H1 (cell line): ENCODE measurements around the gene LECT2. TPM values are rescaled to one million over a fixed set of nuclear protein-coding genes. Genes with fewer than 3 reads are reported as not detected.

Experiments
- RAD21 ChIP-seq, 2 experiments: IDR thresholded peaks in 1 of 2; conservative IDR thresholded peaks in 1 of 2; 2 replicates each; pipeline ENCODE4 v1.6.1; 2011; ENCODE audit warnings: low read depth in 2 of 2, low read length in 2 of 2, improper control_type of control experiment in 1 of 2, inconsistent platforms in 1 of 2, mild to moderate bottlenecking in 1 of 2, moderate library complexity in 1 of 2
- SIX5 ChIP-seq: IDR thresholded peaks from 2 replicates; pipeline ENCODE4 v1.6.1; 2011; ENCODE audit warnings: mild to moderate bottlenecking, low read depth, low read length
- SP1 ChIP-seq: IDR thresholded peaks from 2 replicates; pipeline ENCODE4 v1.6.1; 2011; ENCODE audit warnings: low read depth, low read length
- TEAD4 ChIP-seq: IDR thresholded peaks from 2 replicates; pipeline ENCODE4 v1.6.1; 2012; ENCODE audit warnings: low read depth, low read length, inconsistent platforms, mixed read lengths
- polyA plus RNA-seq, 7 experiments: library from polyadenylated mRNA; depleted of rRNA in 3 of 7; stranded (reverse) in 5 of 7; unstranded in 2 of 7; fragments of >200 nt in 5 of 7; fragments of 200-250 nt in 2 of 7; gene quantifications; 1 replicate in 5 of 7; 2 replicates in 1 of 7; 4 replicates in 1 of 7; pipeline versions ENCODE4 v1.2.1 to v1.2.3, GENCODE V29; 2011 to 2013; ENCODE audit warnings: missing spikeins in 2 of 7, mixed read lengths in 2 of 7
- total RNA-seq: library from RNA; stranded (reverse); fragmentation: NEBNext Ultra II Directional; extraction: Animal tissue kit (Norgen Biotek cat#: 25700); gene quantifications from 2 replicates; pipeline ENCODE4 v1.2.1, GENCODE V29; 2021

The LECT2 gene
- total and polyA plus RNA-seq, 2 of the 8 experiments (the other 6 are each of a cell fraction or from before 2014, with no cell fraction given) = not detected

- TF ChIP-seq TEAD4 = no peak
- TF ChIP-seq SIX5 = no peak
- TF ChIP-seq RAD21 (IDR thresholded peaks at IDR 0.05 in 1 of 2, conservative IDR thresholded peaks at IDR 0.05 in 1 of 2; ENCODE audit: low read depth in 2 of 2, low read length in 2 of 2) = no peak
- no peak for TF ChIP-seq SP1
Measured at GRCh38 chr5:135952683-135953082, 2.1 kb downstream of the LECT2 start (continued).
